Epithelial cell of proximal tubule (primary cell): ENCODE results near the gene SOX13. TPM values are rescaled to one million over a fixed set of nuclear protein-coding genes. Genes with fewer than 3 reads are reported as not detected.
"Not testable (repeated sequence)": the region's sequence is repeated elsewhere in the genome, so short reads cannot be mapped to it uniquely, and the experiment has no call there.

Source experiments
- DNase-seq: peaks from one replicate; pipeline ENCODE4 v3.0.0-alpha.2; 2011; ENCODE audit warnings: low read depth
- H3K4me3 ChIP-seq: 2 replicates; pipeline ENCODE4 v1.5.1; 2011; ENCODE audit warnings: low read depth, mild to moderate bottlenecking, low read length
- CTCF ChIP-seq: conservative IDR thresholded peaks from 2 replicates; pipeline ENCODE4 v1.5.1; 2012; ENCODE audit warnings: low read depth, mild to moderate bottlenecking, low read length
- total RNA-seq: library from RNA; depleted of rRNA; stranded (reverse); fragments of >200 nt; gene quantifications from 2 replicates; pipeline ENCODE4 v1.2.3, GENCODE V29; 2015

Gene SOX13
- total RNA-seq, 1 donor from 2014 or later = 16.2 TPM

GRCh38 chr1:204084247-204084772 is 11.4 kb downstream of the SOX13 start:
- no peak for TF ChIP-seq CTCF
- no peak for DNase-seq
- no peak overlapping the region for H3K4me3 ChIP-seq

GRCh38 chr1:204085876-204086275 is 13.0 kb downstream of the SOX13 start:
- no peak for TF ChIP-seq CTCF
- H3K4me3 ChIP-seq = no peak overlapping the region
- no peak for DNase-seq

- TF ChIP-seq CTCF = no peak
- DNase-seq = no peak
- no peak overlapping the region for H3K4me3 ChIP-seq
Measured at GRCh38 chr1:204087181-204087892, 14.4 kb downstream of the SOX13 start.

GRCh38 chr1:204087893-204088528 is 15.1 kb downstream of the SOX13 start:
- H3K4me3 ChIP-seq = no peak overlapping the region
- TF ChIP-seq CTCF = no peak
- no peak for DNase-seq

- no peak for TF ChIP-seq CTCF
- DNase-seq = no peak
- no peak overlapping the region for H3K4me3 ChIP-seq
Measured at GRCh38 chr1:204088596-204088995, 15.7 kb downstream of the SOX13 start.

GRCh38 chr1:204089044-204089751 is 16.3 kb downstream of the SOX13 start:
- DNase-seq = no peak
- TF ChIP-seq CTCF = no peak
- no peak overlapping the region for H3K4me3 ChIP-seq

- DNase-seq, H3K4me3 ChIP-seq: not testable (repeated sequence)
Measured at GRCh38 chr1:204090132-204090531, 17.2 kb downstream of the SOX13 start.
